Spleen (tissue), 11 donors: ENCODE results near the gene TWF2. TPM values are rescaled to one million over a fixed set of nuclear protein-coding genes. Genes with fewer than 3 reads are reported as not detected.

Experiments
- DNase-seq: peaks from one replicate; pipeline ENCODE4 v3.0.0-alpha.2; 2020
- H3K27ac ChIP-seq, 8 donors: fragments of 200-600 bp; sonication (generic) in 7 of 8; 1 replicate in 4 of 8; 2 replicates in 4 of 8; pipeline versions ENCODE4 v1.5.0 to v1.8.0; 2016 to 2021; ENCODE audit warnings: inconsistent platforms in 4 of 8, mild to moderate bottlenecking in 4 of 8, moderate library complexity in 1 of 8
- H3K27me3 ChIP-seq, 7 donors: fragments of 200-600 bp; sonication (generic) in 6 of 7; replicated peaks in 1 of 7; 1 replicate in 4 of 7; 2 replicates in 3 of 7; pipeline versions ENCODE4 v1.5.0 to v1.8.0; 2016 to 2021; ENCODE audit warnings: inconsistent platforms in 3 of 7, mild to moderate bottlenecking in 1 of 7
- H3K36me3 ChIP-seq, 6 donors: fragments of 200-600 bp; sonication (generic) in 5 of 6; 1 replicate in 4 of 6; 2 replicates in 2 of 6; pipeline versions ENCODE4 v1.5.0 to v1.8.0; 2016 to 2021; ENCODE audit warnings: inconsistent platforms in 2 of 6
- H3K4me1 ChIP-seq, 6 donors: fragments of 200-600 bp; sonication (generic) in 5 of 6; 1 replicate in 3 of 6; 2 replicates in 3 of 6; pipeline versions ENCODE4 v1.5.0 to v1.8.0; 2016 to 2021; ENCODE audit warnings: inconsistent platforms in 3 of 6
- H3K4me3 ChIP-seq, 8 donors: fragments of 200-600 bp; sonication (generic) in 7 of 8; 1 replicate in 4 of 8; 2 replicates in 4 of 8; pipeline versions ENCODE4 v1.5.0 to v1.8.0; 2016 to 2021; ENCODE audit warnings: inconsistent platforms in 4 of 8, mild to moderate bottlenecking in 4 of 8, moderate library complexity in 2 of 8
- H3K9me3 ChIP-seq, 8 donors: fragments of 200-600 bp; sonication (generic) in 7 of 8; 1 replicate in 4 of 8; 2 replicates in 4 of 8; pipeline versions ENCODE4 v1.5.0 to v1.8.0; 2016 to 2021; ENCODE audit warnings: inconsistent platforms in 4 of 8
- CTCF ChIP-seq, 11 experiments: fragments of 200-600 bp in 7 of 11; fragments of 450-650 bp in 4 of 11; sonication (generic) in 4 of 11; IDR thresholded peaks in 8 of 11; conservative IDR thresholded peaks in 3 of 11; 1 replicate in 7 of 11; 2 replicates in 4 of 11; pipeline versions ENCODE4 v1.4.0 to v1.8.0; 2016 to 2021; ENCODE audit warnings: antibody characterized with exemption in 11 of 11, inconsistent platforms in 4 of 11, mild to moderate bottlenecking in 1 of 11
- POLR2A ChIP-seq, 3 donors: fragments of 450-650 bp; IDR thresholded peaks; one replicate each; pipeline ENCODE4 v1.5.1; 2017; ENCODE audit warnings: antibody characterized with exemption in 3 of 3, mild to moderate bottlenecking in 1 of 3
- POLR2AphosphoS5 ChIP-seq, 3 donors: sonication (generic); formaldehyde crosslinking; IDR thresholded peaks; one replicate each; pipeline ENCODE4 v1.5.1; 2017; ENCODE audit warnings: antibody characterized with exemption in 3 of 3
- WGBS, 5 donors: extraction: QIAGEN DNeasy Blood & Tissue Kit in 3 of 5; methylation state at CpG; one replicate each; pipeline versions ENCODE4 v1.1.5 to v1.1.7; 2013 to 2018; 5-methylcytosine and 5-hydroxymethylcytosine counted together
- intact Hi-C: fragments of 100-400 bp; cut with DNase I; formaldehyde crosslinking; loops from one replicate; pipeline ENCODE4 v1.15.0; 2023; ENCODE audit warnings: low total_unique reads
- polyA plus RNA-seq, 3 donors: library from polyadenylated mRNA; stranded (reverse); fragments of 200-250 nt; gene quantifications; one replicate each; pipeline ENCODE4 v1.2.1, GENCODE V29; 2013
- total RNA-seq, 7 donors: library from RNA; depleted of rRNA in 3 of 7; stranded (reverse); fragments of >200 nt in 3 of 7; fragmentation: NEBNext Ultra II Directional in 4 of 7; extraction: Animal tissue kit (Norgen Biotek cat#: 25700) in 4 of 7; gene quantifications; one replicate each; pipeline versions ENCODE4 v1.1.0 to v1.2.1, GENCODE V29; 2016 to 2021
- donor health status: healthy with polysubstance abuse.
- donor health status: DM: no; HTN: no; CAD: no; lungs with moderate emphysema.
- donor health status: DM: no; HTN: no; CAD: no.
- donor health status: Bipolar disorder and iron deficiency.
- donor health status: healthy.
- donor health status: DM: no; HTN: no; CAD: no.
- donor health status: DM: yes; HTN: yes; CAD: no.

TWF2 gene
- total and polyA plus RNA-seq, 10 donors = 47.3 to 109 (median 68.0) TPM

DNA sequence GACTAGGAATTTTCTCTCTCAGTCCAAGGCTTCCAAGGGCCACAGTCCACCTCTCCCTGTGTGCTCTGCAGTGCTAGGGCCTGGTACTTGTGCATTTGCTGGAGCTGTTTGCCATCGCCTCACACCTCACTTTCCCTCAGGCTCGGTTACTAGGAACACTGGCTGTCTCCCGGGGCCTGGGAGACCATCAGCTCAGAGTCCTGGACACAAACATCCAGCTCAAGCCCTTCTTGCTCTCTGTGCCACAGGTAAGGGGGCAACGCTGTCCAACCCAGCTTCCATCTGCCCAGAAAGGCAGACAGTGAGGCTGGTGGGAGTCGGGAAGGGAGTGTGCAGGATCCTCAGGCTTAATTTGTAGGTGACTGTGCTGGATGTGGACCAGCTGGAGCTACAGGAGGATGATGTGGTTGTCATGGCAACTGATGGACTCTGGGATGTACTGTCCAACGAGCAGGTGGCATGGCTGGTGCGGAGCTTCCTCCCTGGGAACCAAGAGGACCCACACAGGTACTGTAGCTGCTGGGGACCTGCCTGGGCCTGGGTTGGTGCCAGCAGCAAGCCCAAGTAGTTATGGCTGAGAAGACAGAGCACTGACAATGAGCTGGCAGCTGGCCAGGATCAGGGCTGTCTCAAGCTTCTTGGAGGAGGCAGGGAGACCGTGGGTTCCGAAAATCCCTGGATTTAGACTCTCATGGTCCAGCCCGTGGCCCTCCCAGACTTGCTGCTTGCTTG lies 10.0 kb upstream of the TWF2 start:
- H3K9me3 ChIP-seq = no peaks in the 10 kb centered on the region
- TF ChIP-seq POLR2A (IDR thresholded peaks at IDR 0.05) (no peak), POLR2AphosphoS5 (IDR thresholded peaks at IDR 0.05) (peak in 2 of 3 donors; percentile 22 to 60)
- peaks cover 15 to 98% (median 68%) of the 10 kb centered on the region in 6 donors for H3K4me1 ChIP-seq
- no peak overlapping the region for H3K4me3 ChIP-seq
- WGBS, 5 donors = 79 to 89% (median 84%) methylated on average over 7 to 10 of the region's 10 CpGs
- H3K27ac ChIP-seq = peak overlapping the region in 4 of 8 donors; percentile 0 to 98 (median 97)
- peaks cover 0 to 65% (median 34%) of the 10 kb centered on the region in 6 donors for H3K36me3 ChIP-seq
- intact Hi-C loops = no loop called here
- peak; percentile 77 for DNase-seq
- H3K27me3 ChIP-seq = no peaks in the 10 kb centered on the region

DNA sequence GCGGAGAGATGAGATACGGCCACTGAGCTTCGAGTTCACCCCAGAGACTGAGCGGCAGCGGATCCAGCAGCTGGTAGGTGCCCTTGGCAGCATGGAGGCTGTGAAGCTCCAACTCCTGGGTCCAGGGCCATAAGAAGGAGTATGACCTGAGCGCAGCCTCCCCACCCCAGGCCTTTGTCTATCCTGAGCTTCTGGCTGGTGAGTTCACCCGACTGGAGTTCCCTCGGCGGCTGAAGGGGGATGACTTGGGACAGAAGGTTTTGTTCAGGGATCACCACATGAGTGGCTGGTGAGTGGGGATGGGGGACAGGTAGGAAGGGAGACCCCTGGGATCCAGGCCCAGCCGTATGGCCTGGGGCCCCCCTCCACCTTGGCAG lies 9.2 kb upstream of the TWF2 start:
- intact Hi-C loops = no loop called here
- peak overlapping the region in 4 of 8 donors; percentile 95 to 98 (median 97) for H3K27ac ChIP-seq
- peak; percentile 76 for DNase-seq
- no peak overlapping the region for H3K4me3 ChIP-seq
- no peaks in the 10 kb centered on the region for H3K27me3 ChIP-seq
- TF ChIP-seq POLR2A (IDR thresholded peaks at IDR 0.05) (no peak), CTCF (IDR thresholded peaks at IDR 0.05 in 8 of 11, conservative IDR thresholded peaks at IDR 0.05 in 3 of 11) (no peak), POLR2AphosphoS5 (IDR thresholded peaks at IDR 0.05) (peak in 1 of 3 donors; percentile 14)
- no peaks in the 10 kb centered on the region for H3K9me3 ChIP-seq
- WGBS, 5 donors = 86 to 98% (median 96%) methylated on average over 10 of the region's 10 CpGs
- H3K4me1 ChIP-seq = peaks cover 7 to 98% (median 66%) of the 10 kb centered on the region in 6 donors
- peaks cover 0 to 56% (median 32%) of the 10 kb centered on the region in 6 donors for H3K36me3 ChIP-seq

DNA sequence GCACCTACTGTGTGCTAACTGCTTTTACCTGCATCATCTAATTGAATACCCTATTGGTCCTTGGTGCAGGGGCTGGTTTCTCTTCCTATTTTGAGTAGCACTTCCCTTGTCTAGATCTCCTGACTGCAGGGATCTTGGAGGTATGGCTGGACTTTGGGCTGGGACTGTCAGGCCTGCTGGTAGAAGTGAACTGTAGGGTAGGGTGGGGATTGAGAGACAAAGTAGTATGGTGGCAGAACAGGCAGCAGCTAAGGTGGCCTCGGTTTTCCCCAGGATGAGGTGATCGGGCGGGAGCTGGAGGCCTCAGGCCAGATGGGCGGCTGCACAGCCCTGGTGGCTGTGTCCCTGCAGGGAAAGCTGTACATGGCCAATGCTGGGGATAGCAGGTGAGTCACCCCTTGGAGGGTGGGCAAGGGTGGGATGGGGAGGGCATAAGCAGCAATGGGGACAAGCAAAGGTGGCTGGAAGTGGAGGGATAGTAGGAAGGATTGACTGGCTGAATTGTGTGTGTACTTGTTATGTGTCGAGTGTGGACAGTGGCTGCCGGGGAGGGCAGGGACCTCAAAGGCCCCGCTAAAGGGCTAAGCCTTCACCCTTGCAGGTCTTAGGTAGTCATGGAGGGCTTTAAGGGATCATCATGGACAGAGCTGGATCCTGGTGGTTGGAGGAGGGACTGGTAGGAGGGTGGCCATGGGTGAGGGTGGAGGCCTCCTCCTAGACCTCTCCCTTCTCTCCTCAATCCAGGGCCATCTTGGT lies 8.6 kb upstream of the TWF2 start:
- peaks cover 0 to 51% (median 32%) of the 10 kb centered on the region in 6 donors for H3K36me3 ChIP-seq
- TF ChIP-seq POLR2AphosphoS5 (IDR thresholded peaks at IDR 0.05) (no peak), POLR2A (IDR thresholded peaks at IDR 0.05) (no peak), CTCF (IDR thresholded peaks at IDR 0.05 in 8 of 11, conservative IDR thresholded peaks at IDR 0.05 in 3 of 11) (no peak)

GRCh38 chr3:52246728-52247408 lies 7.9 kb upstream of the TWF2 start:
- H3K4me3 ChIP-seq = peak overlapping the region in 7 of 8 donors; percentile 46 to 72 (median 54)
- intact Hi-C loops = no loop called here
- H3K4me1 ChIP-seq = peaks cover 0 to 89% (median 53%) of the 10 kb centered on the region in 6 donors
- DNase-seq = peak; percentile 91
- 53 to 72% (median 64%) methylated on average over 11 to 14 of the region's 14 CpGs for WGBS, 5 donors
- TF ChIP-seq POLR2AphosphoS5 (IDR thresholded peaks at IDR 0.05) (peak; percentile 70 to 83 (median 81)), CTCF (IDR thresholded peaks at IDR 0.05 in 8 of 11, conservative IDR thresholded peaks at IDR 0.05 in 3 of 11) (no peak)
- peak overlapping the region; percentile 76 to 98 (median 94) for H3K27ac ChIP-seq
- no peaks in the 10 kb centered on the region for H3K27me3 ChIP-seq
- H3K36me3 ChIP-seq = peaks cover 0 to 45% (median 30%) of the 10 kb centered on the region in 6 donors
- no peaks in the 10 kb centered on the region for H3K9me3 ChIP-seq

More for the DNA sequence above, 8.6 kb upstream of the TWF2 start:
- intact Hi-C loops = no loop called here
- 91 to 97% (median 96%) methylated on average over 7 of the region's 7 CpGs for WGBS, 5 donors
- H3K27ac ChIP-seq = peak overlapping the region; percentile 76 to 98 (median 94)
- H3K4me1 ChIP-seq = peaks cover 2 to 94% (median 60%) of the 10 kb centered on the region in 6 donors
- peak overlapping the region in 6 of 8 donors; percentile 53 to 72 (median 55) for H3K4me3 ChIP-seq
- DNase-seq = peak; percentile 72
- no peaks in the 10 kb centered on the region for H3K9me3 ChIP-seq
- no peaks in the 10 kb centered on the region for H3K27me3 ChIP-seq
